ENCODE measurements around the gene ITPR2. TPM values are rescaled to one million over a fixed set of nuclear protein-coding genes. Genes with fewer than 3 reads are reported as not detected.

Gene ITPR2
- total and polyA plus RNA-seq, 2 of the 13 experiments (the other 11 are each of a cell fraction or from before 2014, with no cell fraction given), result 31.9 to 81.9 TPM

- no peak for TF ChIP-seq XBP1 (CRISPR knock-in tag; IDR thresholded peaks at IDR 0.05)
- TF ChIP-seq TFDP1 (CRISPR knock-in tag; IDR thresholded peaks at IDR 0.05; ENCODE audit: borderline replicate concordance), result peak; percentile 34; the same call in 1 of the 2 replicates
- TF ChIP-seq ZNF567 (CRISPR knock-in tag; IDR thresholded peaks at IDR 0.05; ENCODE audit: borderline replicate concordance), result no peak
- peak in 1 of 2 experiments; percentile 76; a peak in 2 of 4 replicates for TF ChIP-seq REST (IDR thresholded peaks at IDR 0.05; ENCODE audit: borderline replicate concordance in 1 of 2, low read depth in 1 of 2, low read length in 2 of 2)
- peak; percentile 63; the same call in 1 of the 2 replicates for TF ChIP-seq TARDBP (CRISPR knock-in tag; IDR thresholded peaks at IDR 0.05)
Measured at GRCh38 chr12:26744697-26745440, 88.1 kb downstream of the ITPR2 start (continued).
